NCI-H510A treated with DMSO at 0.1 percent for 48 hours (cell line): ENCODE data around the gene MAGI2.

ENCODE experiments used
- DNase-seq: peaks from one replicate; lab custom pipeline; 2025; lab: John Stamatoyannopoulos, UW

The MAGI2 gene

GRCh38 chr7:78176171-78176570, 1277.3 kb downstream of the MAGI2 start:
- no peak for DNase-seq

GRCh38 chr7:78175330-78176100, 1278.0 kb downstream of the MAGI2 start:
- no peak for DNase-seq

DNA sequence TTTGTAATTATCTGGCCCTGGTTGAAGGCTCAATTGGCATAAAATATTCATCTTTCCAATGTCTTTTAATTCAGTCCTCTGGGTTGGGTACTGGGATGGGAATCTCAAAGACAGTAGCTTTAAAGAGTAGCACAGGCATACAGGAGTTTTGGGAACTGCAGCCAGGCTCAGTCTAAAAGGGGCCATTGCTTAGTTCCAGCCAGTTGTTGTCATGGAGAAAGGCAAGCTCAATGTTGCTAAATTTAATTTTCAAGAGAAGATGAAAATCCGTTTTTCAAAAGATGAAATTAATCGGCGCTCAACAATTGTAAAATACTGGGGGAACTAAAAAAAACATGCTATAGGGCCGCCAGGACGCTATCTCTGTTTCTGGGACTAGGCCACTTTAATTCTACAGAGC, 1279.8 kb downstream of the MAGI2 start:
- DNase-seq: no peak

GRCh38 chr7:78172933-78173591, 1280.4 kb downstream of the MAGI2 start:
- no peak for DNase-seq

DNA sequence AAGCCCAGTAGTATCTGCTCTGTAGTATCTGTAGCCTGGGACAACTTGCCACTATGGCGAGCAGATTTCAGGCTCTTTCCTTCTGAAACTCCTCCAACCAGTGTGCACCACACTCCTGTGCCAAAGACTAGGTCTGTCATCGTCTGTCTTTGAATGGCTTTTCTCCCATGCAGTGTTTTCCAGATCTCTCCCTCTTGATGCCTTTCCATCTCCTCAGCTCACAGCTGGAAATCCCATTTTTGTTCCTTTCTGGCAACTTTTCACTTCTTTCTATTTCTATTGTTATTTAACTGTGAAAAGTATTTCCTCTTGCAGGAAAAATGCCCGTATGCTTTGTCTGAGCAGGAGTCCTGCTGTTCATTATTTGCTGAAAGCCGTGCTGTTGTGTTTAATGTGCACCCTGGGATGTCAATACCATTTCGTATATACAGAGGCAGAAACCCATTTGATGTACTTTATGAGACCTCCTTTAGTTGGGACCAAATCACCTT, 1281.2 kb downstream of the MAGI2 start:
- no peak for DNase-seq

- DNase-seq: no peak
Measured at GRCh38 chr7:78171398-78171797, 1282.1 kb downstream of the MAGI2 start.

- no peak for DNase-seq
Measured at GRCh38 chr7:78170815-78171214, 1282.7 kb downstream of the MAGI2 start.

- no peak for DNase-seq
Measured at GRCh38 chr7:78169992-78170391, 1283.5 kb downstream of the MAGI2 start.

DNA sequence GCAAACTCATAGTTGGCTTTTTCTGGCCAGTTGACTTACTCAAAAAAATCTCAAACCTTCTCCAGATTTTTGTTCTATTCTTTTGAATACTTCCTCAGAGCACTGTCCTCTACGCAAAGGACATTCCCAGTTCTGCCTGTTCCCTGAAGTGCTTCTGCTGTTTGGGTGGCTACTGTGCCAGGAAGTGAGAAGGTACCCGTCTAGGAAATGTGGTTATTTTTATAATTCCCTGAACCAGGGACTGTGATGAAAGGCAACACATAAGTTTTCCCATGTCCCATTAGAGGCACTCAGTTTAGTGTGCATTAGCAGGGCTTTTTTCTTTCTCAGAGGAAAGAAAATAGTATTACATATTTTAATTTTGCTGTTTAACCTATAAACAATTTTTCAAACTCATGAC, 1284.6 kb downstream of the MAGI2 start:
- DNase-seq: no peak

DNA sequence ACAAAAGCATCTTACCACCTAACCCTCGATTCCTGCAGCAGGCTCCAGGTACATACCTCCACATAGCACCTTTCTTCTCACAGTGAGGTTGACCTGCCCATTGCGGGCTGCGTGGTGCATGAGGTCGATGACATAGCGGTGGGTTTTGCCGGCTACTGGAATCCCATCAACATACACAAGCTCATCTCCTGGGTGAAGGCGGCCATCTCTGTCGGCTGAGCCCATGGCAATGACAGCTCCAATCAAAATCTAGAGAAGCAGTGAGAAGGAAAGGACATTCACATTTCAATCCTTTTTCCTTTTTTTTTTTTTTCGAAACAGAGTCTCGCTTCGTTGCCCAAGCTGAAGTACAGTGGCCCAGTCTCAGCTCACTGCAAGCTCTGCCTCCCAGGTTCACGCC, 1285.6 kb downstream of the MAGI2 start:
- DNase-seq: no peak

GRCh38 chr7:78165854-78166253, 1287.6 kb downstream of the MAGI2 start:
- DNase-seq: no peak

- DNase-seq: no peak
Measured at GRCh38 chr7:78165454-78165853, 1288.0 kb downstream of the MAGI2 start.

- no peak for DNase-seq
Measured at GRCh38 chr7:78164459-78164858, 1289.0 kb downstream of the MAGI2 start.

GRCh38 chr7:78161781-78162180, 1291.7 kb downstream of the MAGI2 start:
- DNase-seq: no peak

DNA sequence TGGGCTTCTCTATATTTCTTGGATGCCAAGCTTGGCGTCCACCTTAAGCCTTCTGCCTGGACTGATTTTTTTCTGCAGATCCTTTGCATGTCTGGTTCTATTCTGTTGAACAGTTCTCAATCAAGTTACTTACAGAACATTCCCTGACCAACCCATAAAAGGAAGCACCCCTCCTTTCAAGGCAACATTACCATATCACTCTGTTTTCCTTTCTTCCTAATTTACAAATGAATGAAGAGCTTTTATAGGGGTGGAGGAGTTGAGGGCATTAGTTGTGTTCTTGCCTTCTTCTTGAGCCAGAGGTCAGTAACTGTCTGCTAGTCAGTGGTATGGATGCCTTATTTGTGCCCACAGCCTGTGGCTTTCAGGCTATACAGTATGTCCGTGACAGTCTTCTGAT, 1293.9 kb downstream of the MAGI2 start:
- no peak for DNase-seq

DNA sequence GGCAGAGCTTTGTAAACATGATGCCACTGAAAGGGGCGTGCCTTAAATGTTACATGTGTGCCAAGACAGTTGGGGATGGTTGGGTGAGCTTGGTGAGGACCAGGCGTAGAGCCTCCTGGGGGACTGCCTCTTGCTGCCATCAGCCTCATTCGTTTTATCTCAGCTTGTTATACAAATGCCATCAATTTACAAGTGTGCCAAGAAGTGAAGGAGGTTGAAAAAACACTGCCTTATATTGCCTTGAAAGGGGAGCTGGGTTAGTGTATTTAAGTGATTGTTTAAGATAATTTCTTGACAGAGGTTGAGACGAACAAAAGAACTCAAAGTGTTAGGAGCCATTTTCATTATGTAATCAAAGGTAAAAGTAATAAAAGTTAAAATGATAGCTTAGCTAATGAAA, 1300.2 kb downstream of the MAGI2 start:
- DNase-seq: no peak

DNA sequence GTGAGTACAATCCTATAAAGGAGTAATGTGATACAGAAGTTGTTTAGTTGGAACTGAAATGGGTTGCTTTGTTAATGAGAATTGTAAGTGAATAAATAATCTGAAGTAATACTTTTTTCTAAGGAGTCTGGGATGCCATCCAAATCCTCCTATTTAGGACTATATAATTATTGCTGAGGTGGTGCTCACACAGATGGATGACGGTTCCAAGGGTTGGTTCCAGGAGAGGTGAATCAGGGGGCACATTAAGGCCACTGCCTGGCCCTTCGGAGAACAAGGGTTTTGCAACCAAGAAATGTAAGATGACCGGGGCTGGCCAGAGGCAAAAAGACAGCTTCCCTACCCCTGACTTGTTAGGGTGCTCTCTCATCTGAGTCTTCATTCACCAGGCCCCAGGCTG, 1302.2 kb downstream of the MAGI2 start:
- no peak for DNase-seq

DNA sequence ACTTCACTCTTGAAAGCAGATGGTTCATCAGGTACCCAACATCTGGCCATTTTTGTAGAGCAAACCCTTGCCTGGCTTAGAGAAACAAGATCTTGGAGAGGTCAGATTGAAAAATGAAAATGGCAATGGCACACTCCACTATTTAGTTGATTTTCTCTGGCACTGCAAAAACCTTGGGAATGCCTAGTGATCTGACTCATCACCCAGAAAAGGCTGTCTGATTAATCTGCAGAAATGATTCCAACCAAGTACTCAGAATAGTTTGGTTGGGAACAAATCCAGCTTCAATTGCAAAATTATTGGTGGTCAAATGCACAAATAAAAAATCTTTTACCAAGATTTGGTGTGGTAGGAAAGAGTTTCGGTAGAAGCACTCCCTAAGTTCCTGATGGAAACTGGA, 1303.7 kb downstream of the MAGI2 start:
- no peak for DNase-seq

- DNase-seq: no peak
Measured at GRCh38 chr7:78148166-78148894, 1305.1 kb downstream of the MAGI2 start.

- no peak for DNase-seq
Measured at GRCh38 chr7:78146546-78146945, 1306.9 kb downstream of the MAGI2 start.

DNA sequence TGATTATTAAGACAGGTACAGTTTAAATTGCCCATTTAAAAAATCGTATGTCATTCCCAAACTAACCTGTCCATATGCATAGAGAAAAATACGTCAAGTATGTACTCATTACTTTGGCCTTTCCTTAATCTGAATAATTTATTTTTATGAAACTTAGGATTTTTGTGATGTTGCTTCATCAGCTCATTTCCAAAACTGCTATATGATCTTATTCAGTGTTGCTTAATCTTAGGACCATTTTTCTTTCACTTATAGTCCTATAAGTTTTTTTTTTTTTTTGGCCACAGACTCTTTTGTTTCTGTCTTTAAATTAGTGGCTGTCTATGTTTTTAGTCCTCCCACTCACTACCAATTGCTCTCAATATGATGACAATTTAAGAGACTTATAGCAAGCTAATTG, 1309.8 kb downstream of the MAGI2 start:
- DNase-seq: no peak

GRCh38 chr7:78141522-78142281, 1311.8 kb downstream of the MAGI2 start:
- DNase-seq: no peak
